ENCODE results near the gene CLIC4. TPM values are rescaled to one million over a fixed set of nuclear protein-coding genes. Genes with fewer than 3 reads are reported as not detected.
"Not testable (repeated sequence)": the region's sequence is repeated elsewhere in the genome, so short reads cannot be mapped to it uniquely, and the experiment has no call there.

CLIC4 gene
- total RNA-seq, 1 donor from 2014 or later = 123 TPM

DNA sequence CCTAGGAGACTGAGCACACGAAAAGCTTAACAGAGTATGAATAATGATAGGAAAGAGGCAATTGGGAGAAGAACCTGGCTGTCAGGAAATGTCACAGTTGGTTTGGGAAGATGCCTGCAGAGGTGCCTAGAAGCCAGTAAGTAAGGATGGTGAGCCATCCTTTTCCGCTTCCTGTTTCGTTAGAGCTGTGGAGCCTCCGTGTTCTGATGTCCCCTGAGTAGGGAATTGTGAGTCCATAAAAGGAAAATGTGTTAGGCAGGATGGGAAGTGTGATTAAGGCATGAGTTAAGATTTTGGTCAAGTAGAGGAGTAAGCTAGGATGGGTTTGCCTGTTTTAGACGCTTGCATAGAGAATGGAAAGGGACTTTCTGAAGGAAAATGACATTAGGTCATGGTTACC, 9.0 kb downstream of the CLIC4 start:
- Mint-ChIP-seq H3K27ac (ENCODE audit: unreplicated experiment) (no peak overlapping the region), H3K4me3 (no peak overlapping the region), H3K36me3 (ENCODE audit: low read depth) (peaks cover 5% of the 10 kb centered on the region), H3K27me3 (ENCODE audit: low read depth) (no peaks in the 10 kb centered on the region), H3K4me1 (peaks cover 31% of the 10 kb centered on the region), H3K9me3 (no peaks in the 10 kb centered on the region)
- TF ChIP-seq, protein P1, sequence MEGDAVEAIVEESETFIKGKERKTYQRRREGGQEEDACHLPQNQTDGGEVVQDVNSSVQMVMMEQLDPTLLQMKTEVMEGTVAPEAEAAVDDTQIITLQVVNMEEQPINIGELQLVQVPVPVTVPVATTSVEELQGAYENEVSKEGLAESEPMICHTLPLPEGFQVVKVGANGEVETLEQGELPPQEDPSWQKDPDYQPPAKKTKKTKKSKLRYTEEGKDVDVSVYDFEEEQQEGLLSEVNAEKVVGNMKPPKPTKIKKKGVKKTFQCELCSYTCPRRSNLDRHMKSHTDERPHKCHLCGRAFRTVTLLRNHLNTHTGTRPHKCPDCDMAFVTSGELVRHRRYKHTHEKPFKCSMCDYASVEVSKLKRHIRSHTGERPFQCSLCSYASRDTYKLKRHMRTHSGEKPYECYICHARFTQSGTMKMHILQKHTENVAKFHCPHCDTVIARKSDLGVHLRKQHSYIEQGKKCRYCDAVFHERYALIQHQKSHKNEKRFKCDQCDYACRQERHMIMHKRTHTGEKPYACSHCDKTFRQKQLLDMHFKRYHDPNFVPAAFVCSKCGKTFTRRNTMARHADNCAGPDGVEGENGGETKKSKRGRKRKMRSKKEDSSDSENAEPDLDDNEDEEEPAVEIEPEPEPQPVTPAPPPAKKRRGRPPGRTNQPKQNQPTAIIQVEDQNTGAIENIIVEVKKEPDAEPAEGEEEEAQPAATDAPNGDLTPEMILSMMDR (conservative IDR thresholded peaks at IDR 0.05) = no peak
- DNase-seq (ENCODE audit: low read depth, low spot score) = no peak

DNA sequence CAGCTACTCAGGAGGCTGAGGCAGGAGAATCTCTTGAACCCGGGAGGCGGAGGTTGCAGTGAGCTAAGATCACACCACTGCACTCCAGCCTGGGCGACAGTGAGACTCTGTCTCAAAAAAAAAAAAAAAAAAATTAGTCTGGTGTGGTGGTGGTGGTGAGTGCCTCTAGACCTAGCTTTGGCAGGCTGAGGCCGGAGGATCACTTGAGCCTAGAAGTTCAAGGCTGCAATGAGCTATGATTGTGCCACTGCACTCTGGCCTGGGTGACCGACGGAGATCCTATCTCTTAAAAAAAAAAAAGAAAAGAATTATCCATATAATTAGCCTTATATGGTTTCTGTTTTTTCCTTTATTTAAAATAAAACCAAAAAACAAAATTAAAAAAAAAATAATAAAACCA, 10.1 kb downstream of the CLIC4 start:
- H3K27me3 Mint-ChIP-seq (ENCODE audit: low read depth); H3K4me3 Mint-ChIP-seq; H3K9me3 Mint-ChIP-seq; DNase-seq (ENCODE audit: low read depth, low spot score); H3K27ac Mint-ChIP-seq (ENCODE audit: unreplicated experiment); H3K36me3 Mint-ChIP-seq (ENCODE audit: low read depth): not testable (repeated sequence)
- peaks cover 29% of the 10 kb centered on the region for H3K4me1 Mint-ChIP-seq

DNA sequence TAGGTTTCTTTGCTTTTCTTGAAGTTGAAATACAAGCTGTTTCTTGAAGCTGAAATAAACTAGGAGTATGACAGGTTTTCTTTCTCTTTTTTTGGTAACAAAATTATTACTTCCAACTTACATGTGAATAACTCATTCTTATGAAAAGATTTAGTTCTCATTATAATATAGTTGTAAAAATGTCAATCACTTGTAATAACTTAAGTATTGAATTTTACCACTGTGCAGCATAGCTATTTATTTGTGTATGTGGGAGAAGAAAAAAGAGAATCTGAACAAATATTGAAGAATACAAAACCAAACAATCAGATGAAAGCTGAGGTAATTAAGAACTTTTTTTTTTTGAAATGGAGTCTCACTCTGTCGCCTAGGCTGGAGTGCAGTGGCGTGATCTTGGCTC, 11.1 kb downstream of the CLIC4 start:
- peaks cover 3% of the 10 kb centered on the region for H3K36me3 Mint-ChIP-seq (ENCODE audit: low read depth)
- H3K9me3 Mint-ChIP-seq = no peaks in the 10 kb centered on the region
- no peak for DNase-seq (ENCODE audit: low read depth, low spot score)
- peaks cover 24% of the 10 kb centered on the region for H3K4me1 Mint-ChIP-seq
- no peak overlapping the region for H3K4me3 Mint-ChIP-seq
- H3K27me3 Mint-ChIP-seq (ENCODE audit: low read depth) = no peaks in the 10 kb centered on the region
- no peak overlapping the region for H3K27ac Mint-ChIP-seq (ENCODE audit: unreplicated experiment)
- TF ChIP-seq, protein P1 (conservative IDR thresholded peaks at IDR 0.05) = no peak

DNA sequence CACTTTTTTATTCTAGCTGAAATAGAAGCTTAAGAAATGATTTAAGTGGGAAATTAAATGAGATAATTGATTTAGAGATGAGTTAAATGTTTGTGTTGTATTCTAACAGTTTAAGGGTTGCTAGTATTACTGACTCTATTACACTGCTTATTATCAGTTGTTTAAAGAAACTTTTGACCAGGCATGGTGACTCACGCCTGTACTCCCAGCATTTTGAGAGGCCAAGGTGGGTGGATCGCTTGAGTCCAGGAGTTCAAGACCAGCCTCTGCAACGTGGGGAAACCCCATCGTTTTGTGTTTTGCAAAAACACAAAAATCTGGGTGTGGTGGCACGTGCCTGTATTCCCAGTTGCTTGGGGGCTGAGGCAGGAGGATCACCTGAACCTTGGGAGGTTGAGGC, 14.2 kb downstream of the CLIC4 start:
- no peak for DNase-seq (ENCODE audit: low read depth, low spot score)
- no peak overlapping the region for H3K4me3 Mint-ChIP-seq
- TF ChIP-seq, protein P1 (conservative IDR thresholded peaks at IDR 0.05) = no peak
- no peak overlapping the region for H3K27ac Mint-ChIP-seq (ENCODE audit: unreplicated experiment)
- no peaks in the 10 kb centered on the region for H3K27me3 Mint-ChIP-seq (ENCODE audit: low read depth)
- H3K4me1 Mint-ChIP-seq = peaks cover 5% of the 10 kb centered on the region
- H3K36me3 Mint-ChIP-seq (ENCODE audit: low read depth) = no peaks in the 10 kb centered on the region
- H3K9me3 Mint-ChIP-seq = no peaks in the 10 kb centered on the region

DNA sequence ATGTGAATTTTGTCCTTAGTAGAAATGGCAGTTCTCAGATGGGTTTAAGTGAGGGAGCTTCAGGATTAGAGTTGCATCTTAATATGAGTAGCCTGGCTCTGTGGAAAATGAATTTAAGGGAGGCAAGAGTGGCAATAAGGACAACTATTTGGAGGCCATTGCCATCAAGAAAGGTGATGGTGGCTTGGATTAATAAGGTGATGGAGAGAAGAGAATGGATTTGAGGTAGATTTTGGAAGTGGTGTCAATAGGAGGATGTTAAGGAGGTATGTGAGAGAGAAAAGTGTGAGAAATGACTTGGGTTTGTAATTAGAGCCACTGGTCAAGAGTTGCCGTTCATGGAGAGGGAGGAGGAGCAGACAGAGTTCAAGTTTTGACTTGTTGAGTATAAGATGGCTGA, 16.3 kb downstream of the CLIC4 start:
- H3K4me1 Mint-ChIP-seq = peaks cover 17% of the 10 kb centered on the region

DNA sequence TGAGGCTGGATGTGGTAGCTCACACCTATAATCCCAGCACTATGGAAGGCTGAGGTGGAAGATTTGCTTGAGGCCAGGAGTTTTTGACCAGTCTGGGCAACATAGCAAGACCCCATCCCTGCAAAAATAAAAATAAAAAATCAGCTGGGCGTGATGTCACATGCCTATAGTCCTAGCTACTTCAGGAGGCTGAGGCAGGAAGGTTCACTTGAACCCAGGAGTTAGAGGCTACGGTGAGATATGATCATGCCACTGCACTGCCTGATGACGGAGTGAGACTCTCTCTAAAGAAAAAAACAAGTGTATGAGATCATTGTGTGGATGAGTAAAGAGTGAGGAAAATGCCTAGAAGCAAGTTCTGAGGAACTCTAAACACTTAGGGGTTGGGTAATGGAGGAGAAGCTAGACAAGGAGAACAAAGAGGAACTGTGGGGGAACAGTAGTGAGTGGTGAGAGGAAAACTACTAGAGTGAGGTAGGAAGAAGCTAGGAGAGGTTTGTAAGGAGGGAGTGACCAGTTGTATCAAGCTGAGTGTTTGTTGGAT, 17.0 kb downstream of the CLIC4 start:
- H3K4me1 Mint-ChIP-seq = peaks cover 17% of the 10 kb centered on the region
- no peak overlapping the region for H3K4me3 Mint-ChIP-seq
- TF ChIP-seq, protein P1 (conservative IDR thresholded peaks at IDR 0.05) = no peak
- no peaks in the 10 kb centered on the region for H3K9me3 Mint-ChIP-seq
- no peak overlapping the region for H3K27ac Mint-ChIP-seq (ENCODE audit: unreplicated experiment)
- H3K27me3 Mint-ChIP-seq (ENCODE audit: low read depth) = no peaks in the 10 kb centered on the region
- no peaks in the 10 kb centered on the region for H3K36me3 Mint-ChIP-seq (ENCODE audit: low read depth)
- DNase-seq (ENCODE audit: low read depth, low spot score) = no peak

More for the DNA sequence above, 16.3 kb downstream of the CLIC4 start:
- no peak for DNase-seq (ENCODE audit: low read depth, low spot score)
- TF ChIP-seq, protein P1 (conservative IDR thresholded peaks at IDR 0.05) = no peak
- H3K9me3 Mint-ChIP-seq = no peaks in the 10 kb centered on the region
- H3K4me3 Mint-ChIP-seq = no peak overlapping the region
- no peaks in the 10 kb centered on the region for H3K27me3 Mint-ChIP-seq (ENCODE audit: low read depth)
- H3K36me3 Mint-ChIP-seq (ENCODE audit: low read depth) = no peaks in the 10 kb centered on the region
- no peak overlapping the region for H3K27ac Mint-ChIP-seq (ENCODE audit: unreplicated experiment)

Data from neural crest cell (in vitro differentiated cells).